Endothelial cell of umbilical vein (primary cell): Measurements from ENCODE around the gene PPFIBP2. TPM values are rescaled to one million over a fixed set of nuclear protein-coding genes. Genes with fewer than 3 reads are reported as not detected.
A peak's percentile ranks its signal among the peaks of the same experiment; 100 is the strongest.

Source experiments
- Bru-seq: library from RNA; stranded (reverse); fragments of 400-500 nt; gene quantifications from one replicate; lab custom pipeline; 2021; lab: Mats Ljungman, UMichigan
- BruChase-seq, 2 experiments: library from RNA; stranded (reverse); fragments of 400-500 nt; gene quantifications; one replicate each; lab custom pipeline; 2021; lab: Mats Ljungman, UMichigan
- BruUV-seq: library from RNA; stranded (reverse); fragments of 400-500 nt; replicated peaks from 2 replicates; lab custom pipeline; 2021; lab: Mats Ljungman, UMichigan
- CTCF ChIA-PET: fragments of 300-600, 350-600 bp; sonication (Branson Sonifier 250); formaldehyde crosslinking; loops from one replicate; lab custom pipeline; 2021; ENCODE audit warnings: antibody characterized with exemption, inconsistent platforms; lab: Charles Lee
- POLR2A ChIA-PET: fragments of 300-600, 350-600 bp; sonication (Branson Sonifier 250); formaldehyde crosslinking; loops from one replicate; lab custom pipeline; 2021; ENCODE audit warnings: antibody characterized with exemption, inconsistent platforms; lab: Charles Lee
- DNase-seq: peaks from one replicate; pipeline ENCODE4 v3.0.0-alpha.2; 2011; ENCODE audit warnings: low read depth, low spot score
- FAIRE-seq: peaks from 2 replicates; lab custom pipeline; 2011; peaks lifted over from hg19 to GRCh38; lab: Jason Lieb, UNC
- H2AFZ ChIP-seq: 2 replicates; pipeline ENCODE4 v1.6.0; 2012; ENCODE audit warnings: low read depth, low read length, control low read depth, inconsistent platforms
- H3K27ac ChIP-seq: 2 replicates; pipeline ENCODE4 v1.5.1; 2011; ENCODE audit warnings: low read depth, mild to moderate bottlenecking, control low read depth, low read length, moderate library complexity; ENCODE audit not compliant: insufficient read depth
- H3K27me3 ChIP-seq, 2 experiments: 2 replicates each; pipeline versions ENCODE4 v1.6.0 to v1.6.1; 2011; ENCODE audit warnings: low read length in 2 of 2, mixed read lengths in 1 of 2; ENCODE audit not compliant: control insufficient read depth in 2 of 2, insufficient read depth in 2 of 2
- H3K36me3 ChIP-seq, 2 experiments: 2 replicates in 1 of 2; 3 replicates in 1 of 2; pipeline ENCODE4 v1.5.1; 2011; ENCODE audit warnings: low read length in 2 of 2, mild to moderate bottlenecking in 1 of 2, moderate library complexity in 1 of 2; ENCODE audit not compliant: control insufficient read depth in 2 of 2, insufficient read depth in 2 of 2; ENCODE audit errors: extremely low read depth in 1 of 2
- H3K4me1 ChIP-seq: 3 replicates; pipeline ENCODE4 v1.5.1; 2011; ENCODE audit warnings: mild to moderate bottlenecking, low read length; ENCODE audit not compliant: control insufficient read depth, insufficient read depth; ENCODE audit errors: extremely low read depth
- H3K4me2 ChIP-seq: 2 replicates; pipeline ENCODE4 v1.6.1; 2011; ENCODE audit warnings: low read length, control low read depth, mixed read lengths; ENCODE audit not compliant: insufficient read depth
- H3K4me3 ChIP-seq, 3 experiments: fragments of 200-600 bp in 1 of 3; sonication (generic), shearing (Covaris generic) in 1 of 3; replicated peaks in 1 of 3; 2 replicates each; pipeline ENCODE4 v1.5.1; 2011 to 2016; ENCODE audit warnings: control low read depth in 3 of 3, low read length in 3 of 3, mild to moderate bottlenecking in 2 of 3, inconsistent platforms in 1 of 3, low read depth in 1 of 3, moderate library complexity in 1 of 3; ENCODE audit not compliant: insufficient read depth in 1 of 3
- H3K79me2 ChIP-seq: 2 replicates; pipeline ENCODE4 v1.6.0; 2012; ENCODE audit warnings: low read length, inconsistent platforms; ENCODE audit not compliant: control insufficient read depth, insufficient read depth
- H3K9ac ChIP-seq: replicated peaks from 2 replicates; pipeline ENCODE3; 2011; ENCODE audit warnings: low read length, control low read depth; ENCODE audit not compliant: insufficient read depth; ENCODE audit errors: extremely low read depth
- H3K9me1 ChIP-seq: replicated peaks from 3 replicates; pipeline ENCODE4 v1.6.0; 2011; ENCODE audit warnings: mild to moderate bottlenecking, low read length; ENCODE audit not compliant: control insufficient read depth, insufficient read depth; ENCODE audit errors: extremely low read depth
- H3K9me3 ChIP-seq: replicated peaks from 2 replicates; pipeline ENCODE4 v1.5.1; 2012; ENCODE audit warnings: low read length, inconsistent platforms; ENCODE audit not compliant: control insufficient read depth, insufficient read depth
- H4K20me1 ChIP-seq: replicated peaks from 2 replicates; pipeline ENCODE3; 2011; ENCODE audit warnings: mild to moderate bottlenecking, low read length; ENCODE audit not compliant: control insufficient read depth, insufficient read depth; ENCODE audit errors: extremely low read depth
- CTCF ChIP-seq, 2 donors: IDR thresholded peaks; 1 replicate in 1 of 2; 2 replicates in 1 of 2; pipeline ENCODE4 v1.5.1; 2011; ENCODE audit warnings: low read length in 2 of 2, mild to moderate bottlenecking in 2 of 2, moderate library complexity in 2 of 2, control low read depth in 1 of 2, inconsistent platforms in 1 of 2, low read depth in 1 of 2; ENCODE audit not compliant: insufficient read depth in 1 of 2; ENCODE audit errors: extremely low read depth in 1 of 2
- EZH2 ChIP-seq: IDR thresholded peaks from 2 replicates; pipeline ENCODE4 v1.6.1; 2012; ENCODE audit warnings: borderline replicate concordance, low read depth, mild to moderate bottlenecking, moderate library complexity, low read length, inconsistent platforms; ENCODE audit not compliant: severe bottlenecking
- dilution Hi-C: fragments of 300-500 bp; cut with MboI; formaldehyde crosslinking; loops from one replicate; pipeline ENCODE4 v1.15.0; 2019; ENCODE audit warnings: low sequenced_read_pairs; ENCODE audit not compliant: extremely low pct_ligation_motif_present
- intact Hi-C: fragments of 100-400 bp; cut with micrococcal nuclease; formaldehyde crosslinking; loops from one replicate; pipeline ENCODE4 v1.10.0; 2022
- long read RNA-seq: library from polyadenylated mRNA; stranded (forward); transcript quantifications from one replicate; pipeline ENCODE4 v2.0.0, GENCODE V29; 2021
- polyA minus RNA-seq, 3 experiments: library from RNA; depleted of rRNA, polyadenylated mRNA; stranded (reverse); fragments of >200 nt; gene quantifications; 1 replicate in 1 of 3; 2 replicates in 2 of 3; pipeline ENCODE4 v1.2.3, GENCODE V29; 2011
- polyA plus RNA-seq, 4 experiments: library from polyadenylated mRNA; depleted of rRNA in 3 of 4; stranded (reverse) in 3 of 4; unstranded in 1 of 4; fragments of >200 nt; gene quantifications; 2 replicates each; pipeline versions ENCODE4 v1.2.1 to v1.2.3, GENCODE V29; 2011 to 2012; ENCODE audit warnings: missing spikeins in 1 of 4
- total RNA-seq: library from RNA; stranded (reverse); gene quantifications from 2 replicates; pipeline ENCODE4 v1.2.3, GENCODE V29; 2021
- TF ChIP-seq, protein P1 (sequence below): IDR thresholded peaks from 2 replicates; pipeline ENCODE4 v1.6.1; 2011; ENCODE audit not compliant: insufficient read depth, insufficient read length

PPFIBP2 gene
- total RNA-seq (1.3 and 2.6 TPM in 2 replicates), polyA plus RNA-seq (3.0 and 4.0 TPM in 2 replicates), polyA minus RNA-seq (5.5 and 6.4 TPM in 2 replicates), Bru-seq, nascent RNA (percentile 26 among the genes with signal in this experiment), BruChase-seq, experiment 1, labeled RNA remaining after a 6-hour chase (percentile 23 among the genes with signal in this experiment), BruChase-seq, experiment 2, labeled RNA remaining after a 2-hour chase (percentile 18 among the genes with signal in this experiment)
- polyA plus RNA-seq (2011; cell fraction: cytosol; rRNA removed): 2.3 and 3.0 TPM in 2 replicates
- 15.1 and 17.3 TPM in 2 replicates for polyA plus RNA-seq (2011; cell fraction: nucleus; rRNA removed)
- 1.9 and 2.9 TPM in 2 replicates for polyA plus RNA-seq (2012)
- polyA minus RNA-seq (2011; cell fraction: cytosol; rRNA and poly(A)+ RNA removed): 8.3 TPM
- 17.6 and 18.4 TPM in 2 replicates for polyA minus RNA-seq (2011; cell fraction: nucleus; rRNA and poly(A)+ RNA removed)
- long read RNA-seq, partial matches to known transcripts: 0 of 1 reads
- long read RNA-seq, other reads (novel, unspliced or antisense): 1 of 1 reads

DNA sequence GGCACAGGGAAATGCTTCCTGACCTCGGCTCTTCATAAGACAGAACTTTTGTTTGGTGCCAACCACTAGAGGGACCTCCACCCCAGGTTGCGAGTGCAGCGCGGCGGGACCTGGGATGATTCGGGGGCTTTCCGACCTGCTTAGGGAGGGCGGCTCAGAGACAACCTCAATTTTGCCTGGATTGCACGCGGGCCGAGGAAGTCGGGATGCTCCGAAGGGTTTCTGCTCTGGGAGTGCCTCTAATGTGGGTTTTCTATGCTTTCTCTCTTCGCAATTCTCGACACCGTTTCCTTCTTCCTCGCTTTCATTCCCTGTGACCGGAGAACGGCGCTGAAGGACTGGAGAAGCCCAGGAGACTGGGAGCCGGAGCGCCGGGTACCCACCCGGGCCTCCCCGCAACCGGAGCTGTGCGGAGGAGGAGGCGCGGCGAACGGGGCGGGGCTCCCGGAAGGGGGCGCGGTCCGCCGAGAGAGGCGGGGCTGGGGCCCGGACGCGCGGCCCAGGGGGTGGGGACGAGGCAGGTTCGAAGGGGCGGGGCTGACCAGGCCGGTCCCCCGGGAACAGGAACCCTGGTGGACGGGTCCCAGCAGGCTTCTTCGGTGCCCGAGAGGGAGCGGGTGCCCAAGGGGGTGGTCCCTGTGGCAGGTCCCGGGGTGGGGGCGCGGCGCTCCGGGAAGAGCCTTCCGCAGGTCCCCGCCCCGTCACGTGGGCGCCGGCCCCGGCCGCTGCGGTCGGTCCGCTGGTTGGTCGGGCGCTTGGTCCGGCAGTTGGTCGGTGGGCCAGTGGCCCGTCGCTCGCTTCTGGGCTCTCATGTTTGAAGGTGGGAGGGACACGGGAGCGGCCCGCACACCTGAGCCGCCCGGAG is at the start of gene PPFIBP2:
TSS of gene PPFIBP2 (plus strand) at position 766 of the 865 bp plus-strand sequence. CDS start 35,477 bp downstream, outside the sequence.
- H3K9me3 ChIP-seq: no peaks in the 10 kb centered on the region
- H3K4me2 ChIP-seq: peak within 1 kb of the TSS; percentile 70
- H3K79me2 ChIP-seq: no peaks in the 10 kb centered on the region
- H3K9me1 ChIP-seq: no peaks in the 10 kb centered on the region
- dilution Hi-C loops (no loop called here), intact Hi-C loops (loop anchor here (1.0 kb wide), 6 partner anchors 58 to 181 kb away; partner anchors contain the start of gene CYB5R2)
- peaks cover 6% of the 10 kb centered on the region for H3K4me1 ChIP-seq
- FAIRE-seq (peak; percentile 73), DNase-seq (peak; percentile 63)
- peak within 1 kb of the TSS; percentile 90 for H2AFZ ChIP-seq
- POLR2A ChIA-PET: no interaction called here
- H3K4me3 ChIP-seq: peak within 1 kb of the TSS; percentile 43 to 65 (median 52)
- H3K27ac ChIP-seq: no peak within 1 kb of the TSS
- peaks cover 26 to 32% of the 10 kb centered on the region in 2 experiments for H3K27me3 ChIP-seq
- CTCF ChIA-PET: interaction anchor here (0.6 to 3.7 kb wide), 11 partner anchors 8 to 181 kb away, joined by 3 to 52 read pairs (median 5); no protein-coding TSS in a partner anchor
- H3K9ac ChIP-seq: no peak within 1 kb of the TSS
- no peaks in the 10 kb centered on the region for H4K20me1 ChIP-seq
- no TSS peak for BruUV-seq
- TF ChIP-seq EZH2: no peak
- TF ChIP-seq, protein P1, sequence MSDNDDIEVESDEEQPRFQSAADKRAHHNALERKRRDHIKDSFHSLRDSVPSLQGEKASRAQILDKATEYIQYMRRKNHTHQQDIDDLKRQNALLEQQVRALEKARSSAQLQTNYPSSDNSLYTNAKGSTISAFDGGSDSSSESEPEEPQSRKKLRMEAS: peak; percentile 34
- peak; percentile 61 to 76 for TF ChIP-seq CTCF (IDR thresholded peaks at IDR 0.05; ENCODE audit: extremely low read depth in 1 of 2, insufficient read depth in 1 of 2, low read depth in 1 of 2, low read length in 2 of 2)
- H3K36me3 ChIP-seq: no peaks in the 10 kb centered on the region
